ENCODE data around the gene RNF31.

Gene RNF31

GRCh38 chr14:24177891-24178290, 30.6 kb downstream of the RNF31 start:
- H3F3A ChIP-seq (ENCODE audit: insufficient read depth, low read length), result no peaks in the 10 kb centered on the region
- no peak overlapping the region for H3K4me2 ChIP-seq (ENCODE audit: low read length)
- H3K9ac ChIP-seq (ENCODE audit: low read length), result no peak overlapping the region
- H4K20me1 ChIP-seq (ENCODE audit: insufficient read depth, low read length), result no peaks in the 10 kb centered on the region
- TF ChIP-seq EZH2 (IDR thresholded peaks at IDR 0.05; ENCODE audit: borderline replicate concordance, low read length), result no peak
- TF ChIP-seq, protein P1, sequence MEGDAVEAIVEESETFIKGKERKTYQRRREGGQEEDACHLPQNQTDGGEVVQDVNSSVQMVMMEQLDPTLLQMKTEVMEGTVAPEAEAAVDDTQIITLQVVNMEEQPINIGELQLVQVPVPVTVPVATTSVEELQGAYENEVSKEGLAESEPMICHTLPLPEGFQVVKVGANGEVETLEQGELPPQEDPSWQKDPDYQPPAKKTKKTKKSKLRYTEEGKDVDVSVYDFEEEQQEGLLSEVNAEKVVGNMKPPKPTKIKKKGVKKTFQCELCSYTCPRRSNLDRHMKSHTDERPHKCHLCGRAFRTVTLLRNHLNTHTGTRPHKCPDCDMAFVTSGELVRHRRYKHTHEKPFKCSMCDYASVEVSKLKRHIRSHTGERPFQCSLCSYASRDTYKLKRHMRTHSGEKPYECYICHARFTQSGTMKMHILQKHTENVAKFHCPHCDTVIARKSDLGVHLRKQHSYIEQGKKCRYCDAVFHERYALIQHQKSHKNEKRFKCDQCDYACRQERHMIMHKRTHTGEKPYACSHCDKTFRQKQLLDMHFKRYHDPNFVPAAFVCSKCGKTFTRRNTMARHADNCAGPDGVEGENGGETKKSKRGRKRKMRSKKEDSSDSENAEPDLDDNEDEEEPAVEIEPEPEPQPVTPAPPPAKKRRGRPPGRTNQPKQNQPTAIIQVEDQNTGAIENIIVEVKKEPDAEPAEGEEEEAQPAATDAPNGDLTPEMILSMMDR (IDR thresholded peaks at IDR 0.05; ENCODE audit: low read length), result no peak
- no peaks in the 10 kb centered on the region for H3K9me2 ChIP-seq (ENCODE audit: low read depth, low read length)
- H3K27me3 ChIP-seq (ENCODE audit: insufficient read depth, low read length), result no peaks in the 10 kb centered on the region
- H3K79me2 ChIP-seq (ENCODE audit: insufficient read depth, low read length), result no peaks in the 10 kb centered on the region
- no peak overlapping the region for H2AFZ ChIP-seq (ENCODE audit: low read length)
- peaks cover 57% of the 10 kb centered on the region for H3K36me3 ChIP-seq (ENCODE audit: insufficient read depth, low read length)
- no peak overlapping the region for H3K27ac ChIP-seq (ENCODE audit: low read depth, low read length, poor library complexity, severe bottlenecking)
- no peak overlapping the region for H3K4me3 ChIP-seq (ENCODE audit: low read depth, low read length, poor library complexity, severe bottlenecking)
- H3K9me3 ChIP-seq (ENCODE audit: low read length), result no peaks in the 10 kb centered on the region
- no peaks in the 10 kb centered on the region for H3K4me1 ChIP-seq (ENCODE audit: insufficient read depth, low read length, severe bottlenecking)

DNA sequence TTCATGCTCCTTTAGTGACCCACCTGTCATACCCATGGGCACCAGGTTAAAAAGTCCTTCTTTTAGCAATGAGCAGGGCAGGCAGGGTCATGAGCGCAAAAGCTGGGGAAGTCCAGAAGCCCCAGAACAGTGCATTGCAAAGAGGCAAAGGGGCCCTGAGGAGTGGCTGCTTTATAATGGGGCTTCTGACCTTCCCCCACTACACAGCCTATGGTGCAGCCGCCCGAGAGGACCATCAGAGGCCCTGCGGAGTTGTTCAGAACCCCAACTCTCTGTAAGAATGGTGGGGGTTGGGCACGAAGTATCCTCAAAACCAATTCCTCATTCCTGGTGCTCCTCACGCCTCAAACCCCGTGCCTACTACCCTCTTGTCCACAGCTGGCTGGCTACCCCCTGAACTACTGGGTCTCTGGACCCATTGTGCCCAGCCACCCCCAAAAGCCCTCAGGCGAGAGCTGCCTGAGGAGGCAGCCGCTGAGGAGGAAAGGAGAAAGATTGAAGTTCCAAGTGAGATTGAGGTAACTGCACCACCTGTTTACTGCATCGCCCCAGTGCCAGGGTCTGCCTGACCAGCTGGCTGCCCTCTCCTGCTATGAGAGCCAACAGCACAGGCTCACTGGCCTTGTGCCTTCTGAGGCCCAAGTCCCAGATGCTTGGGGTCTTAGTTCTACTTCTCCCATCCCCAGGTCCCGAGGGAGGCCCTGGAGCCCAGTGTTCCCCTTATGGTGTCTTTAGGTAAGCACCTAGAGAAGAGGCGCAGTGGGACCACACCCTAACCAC, 31.3 kb downstream of the RNF31 start:
- Histone ChIP-seq H3K4me1 (ENCODE audit: insufficient read depth, low read length, severe bottlenecking) (no peaks in the 10 kb centered on the region), H3K9ac (ENCODE audit: low read length) (no peak overlapping the region), H3K9me3 (ENCODE audit: low read length) (no peaks in the 10 kb centered on the region), H3K27me3 (ENCODE audit: insufficient read depth, low read length) (no peaks in the 10 kb centered on the region), H3K4me3 (ENCODE audit: low read depth, low read length, poor library complexity, severe bottlenecking) (no peak overlapping the region), H3F3A (ENCODE audit: insufficient read depth, low read length) (no peaks in the 10 kb centered on the region), H3K79me2 (ENCODE audit: insufficient read depth, low read length) (no peaks in the 10 kb centered on the region), H3K27ac (ENCODE audit: low read depth, low read length, poor library complexity, severe bottlenecking) (no peak overlapping the region), H3K4me2 (ENCODE audit: low read length) (no peak overlapping the region), H4K20me1 (ENCODE audit: insufficient read depth, low read length) (no peaks in the 10 kb centered on the region), H2AFZ (ENCODE audit: low read length) (no peak overlapping the region), H3K36me3 (ENCODE audit: insufficient read depth, low read length) (peaks cover 64% of the 10 kb centered on the region), H3K9me2 (ENCODE audit: low read depth, low read length) (no peaks in the 10 kb centered on the region)
- TF ChIP-seq, protein P1 (IDR thresholded peaks at IDR 0.05; ENCODE audit: low read length), result no peak
- no peak for TF ChIP-seq EZH2 (IDR thresholded peaks at IDR 0.05; ENCODE audit: borderline replicate concordance, low read length)

- Histone ChIP-seq H3K36me3 (ENCODE audit: insufficient read depth, low read length) (peaks cover 70% of the 10 kb centered on the region), H3K4me1 (ENCODE audit: insufficient read depth, low read length, severe bottlenecking) (no peaks in the 10 kb centered on the region), H3K9me3 (ENCODE audit: low read length) (no peaks in the 10 kb centered on the region), H3K4me3 (ENCODE audit: low read depth, low read length, poor library complexity, severe bottlenecking) (no peak overlapping the region), H3K9me2 (ENCODE audit: low read depth, low read length) (no peaks in the 10 kb centered on the region), H3K4me2 (ENCODE audit: low read length) (no peak overlapping the region), H3K79me2 (ENCODE audit: insufficient read depth, low read length) (no peaks in the 10 kb centered on the region), H3K27me3 (ENCODE audit: insufficient read depth, low read length) (no peaks in the 10 kb centered on the region), H3K27ac (ENCODE audit: low read depth, low read length, poor library complexity, severe bottlenecking) (no peak overlapping the region), H4K20me1 (ENCODE audit: insufficient read depth, low read length) (no peaks in the 10 kb centered on the region), H3F3A (ENCODE audit: insufficient read depth, low read length) (no peaks in the 10 kb centered on the region), H3K9ac (ENCODE audit: low read length) (no peak overlapping the region), H2AFZ (ENCODE audit: low read length) (no peak overlapping the region)
- TF ChIP-seq, protein P1 (IDR thresholded peaks at IDR 0.05; ENCODE audit: low read length), result no peak
- TF ChIP-seq EZH2 (IDR thresholded peaks at IDR 0.05; ENCODE audit: borderline replicate concordance, low read length), result no peak
These were observed 32.1 kb downstream of the RNF31 start for GRCh38 chr14:24179294-24179960.
